HUDEP-2 (cell line): ENCODE results near the gene HOXC6.

Experiments
- DNase-seq, 76 experiments: peaks; one replicate each; lab custom pipeline; 2025; ENCODE audit not compliant: unreplicated experiment in 76 of 76; lab: John Stamatoyannopoulos, UW

HOXC6 gene

GRCh38 chr12:54051874-54052437 is 23.7 kb downstream of the HOXC6 start:
- no peak for DNase-seq

DNA sequence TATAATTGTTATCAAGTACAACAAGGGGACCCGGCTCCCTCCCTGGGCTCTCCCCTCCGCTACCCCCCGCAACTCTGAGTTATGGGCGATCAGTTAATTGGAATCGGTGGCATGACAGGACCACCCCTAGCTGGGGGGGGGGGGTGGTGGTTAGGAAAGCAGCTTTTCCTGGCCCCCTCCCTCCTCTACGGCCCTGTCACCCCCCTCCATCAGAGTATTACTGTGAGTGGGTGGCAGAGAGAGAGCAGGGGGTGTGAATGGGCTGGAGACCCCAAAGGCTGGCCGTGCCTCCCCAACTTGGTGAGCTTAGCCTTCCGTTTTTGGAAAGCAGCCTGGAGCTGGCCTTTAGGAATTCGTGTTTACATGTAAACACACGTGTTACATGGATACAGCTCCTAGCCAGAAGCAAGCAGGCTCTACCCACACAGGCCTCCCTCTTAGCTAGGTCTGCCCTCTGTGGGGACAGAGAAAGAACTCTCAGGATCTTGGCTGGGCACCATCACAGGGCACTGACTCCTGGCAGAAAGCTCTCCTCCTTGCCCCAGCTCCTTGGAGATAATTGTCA is 24.3 kb downstream of the HOXC6 start:
- no peak for DNase-seq

DNA sequence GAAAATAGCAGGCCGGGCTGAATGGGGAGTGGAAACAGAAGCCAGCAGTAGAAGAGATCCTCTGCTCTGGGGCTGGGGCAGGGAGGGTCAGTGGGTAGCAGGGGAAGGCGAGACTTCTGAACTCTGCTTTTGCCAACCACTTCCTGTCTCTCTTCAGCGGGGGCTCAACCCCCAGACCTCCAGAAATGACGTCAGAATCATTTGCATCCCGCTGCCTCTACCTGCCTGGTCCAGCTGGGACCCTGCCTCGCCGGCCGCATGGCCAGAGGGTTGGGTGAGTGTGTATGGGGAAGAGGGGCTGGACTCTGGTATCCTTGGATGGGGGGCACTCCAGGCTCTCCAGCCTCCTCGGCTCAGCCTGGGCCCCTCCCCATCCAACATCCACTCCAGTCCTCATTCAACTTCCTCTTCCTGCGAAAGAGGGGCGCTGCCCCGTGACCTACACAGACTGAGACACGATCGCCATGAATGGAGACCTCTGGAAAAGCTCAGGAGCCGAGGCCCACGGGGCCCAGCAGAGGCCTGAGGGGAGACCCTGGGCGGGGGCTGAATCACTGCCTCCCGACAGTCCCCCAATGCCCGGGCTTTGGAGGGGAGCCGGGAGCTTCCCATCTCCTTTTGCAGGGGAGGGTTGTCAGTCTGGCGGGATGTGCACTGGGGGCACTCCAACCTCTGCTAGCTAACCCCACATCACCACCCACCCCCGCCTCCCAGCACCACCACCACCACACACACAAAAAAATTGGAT is 24.9 kb downstream of the HOXC6 start:
- no peak for DNase-seq

DNA sequence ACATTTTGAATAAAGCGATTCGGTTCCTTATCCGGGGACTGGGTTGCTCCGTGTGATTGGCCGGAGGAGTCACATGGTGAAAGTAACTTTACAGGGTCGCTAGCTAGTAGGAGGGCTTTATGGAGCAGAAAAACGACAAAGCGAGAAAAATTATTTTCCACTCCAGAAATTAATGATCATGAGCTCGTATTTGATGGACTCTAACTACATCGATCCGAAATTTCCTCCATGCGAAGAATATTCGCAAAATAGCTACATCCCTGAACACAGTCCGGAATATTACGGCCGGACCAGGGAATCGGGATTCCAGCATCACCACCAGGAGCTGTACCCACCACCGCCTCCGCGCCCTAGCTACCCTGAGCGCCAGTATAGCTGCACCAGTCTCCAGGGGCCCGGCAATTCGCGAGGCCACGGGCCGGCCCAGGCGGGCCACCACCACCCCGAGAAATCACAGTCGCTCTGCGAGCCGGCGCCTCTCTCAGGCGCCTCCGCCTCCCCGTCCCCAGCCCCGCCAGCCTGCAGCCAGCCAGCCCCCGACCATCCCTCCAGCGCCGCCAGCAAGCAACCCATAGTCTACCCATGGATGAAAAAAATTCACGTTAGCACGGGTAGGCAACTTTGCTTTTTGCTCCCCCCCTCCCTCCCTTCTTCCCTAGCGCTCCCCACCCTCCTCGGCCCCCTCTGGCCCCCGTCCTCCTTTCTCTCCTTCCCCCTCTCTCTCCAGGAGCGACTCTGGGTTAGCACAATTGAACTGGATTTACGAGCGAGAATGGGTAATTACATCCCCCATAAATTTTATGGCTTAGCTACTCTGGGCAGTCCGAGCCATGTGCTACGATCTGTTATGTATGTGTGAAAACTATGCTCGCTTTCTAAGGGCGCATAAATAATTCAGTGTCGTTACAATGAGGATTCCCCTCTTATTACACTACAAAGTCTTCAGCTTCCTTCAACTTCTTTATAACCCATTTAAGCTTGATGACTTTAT is 25.8 kb downstream of the HOXC6 start, which contains the start of gene HOXC4:
HOXC4 (plus strand) TSS at position 85 of the 991 bp plus-strand sequence; CDS start at position 173, 88 bp downstream.
- DNase-seq: no peak

DNA sequence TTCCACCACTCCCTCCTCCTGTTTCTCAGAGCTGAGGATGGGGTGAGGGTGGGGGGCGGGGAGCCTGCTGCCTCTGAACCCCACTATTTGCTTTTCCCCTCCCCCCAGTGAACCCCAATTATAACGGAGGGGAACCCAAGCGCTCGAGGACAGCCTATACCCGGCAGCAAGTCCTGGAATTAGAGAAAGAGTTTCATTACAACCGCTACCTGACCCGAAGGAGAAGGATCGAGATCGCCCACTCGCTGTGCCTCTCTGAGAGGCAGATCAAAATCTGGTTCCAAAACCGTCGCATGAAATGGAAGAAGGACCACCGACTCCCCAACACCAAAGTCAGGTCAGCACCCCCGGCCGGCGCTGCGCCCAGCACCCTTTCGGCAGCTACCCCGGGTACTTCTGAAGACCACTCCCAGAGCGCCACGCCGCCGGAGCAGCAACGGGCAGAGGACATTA is 26.5 kb downstream of the HOXC6 start:
- no peak for DNase-seq

- no peak for DNase-seq
These were observed 27.3 kb downstream of the HOXC6 start for GRCh38 chr12:54055552-54055951.

DNA sequence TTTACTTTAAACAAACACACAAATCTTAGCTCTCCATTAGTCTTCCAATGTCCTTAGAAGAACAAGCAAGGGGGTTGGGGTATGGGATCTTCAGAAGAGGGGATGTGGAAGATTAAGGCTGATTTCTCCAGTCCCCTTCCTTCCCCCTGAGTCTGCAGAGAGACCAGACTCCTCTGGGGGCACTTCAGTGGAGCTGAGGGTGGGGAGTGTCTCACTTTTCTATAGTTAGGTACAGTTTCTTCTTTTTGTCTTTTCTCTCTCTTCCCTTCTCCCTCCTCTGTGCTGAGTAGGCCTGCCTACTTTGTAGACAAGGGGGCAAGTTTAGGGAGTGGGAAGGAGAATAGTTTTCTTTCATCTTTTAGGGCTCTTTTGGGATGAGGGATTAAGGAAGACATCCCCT is 27.9 kb downstream of the HOXC6 start:
- no peak for DNase-seq

DNA sequence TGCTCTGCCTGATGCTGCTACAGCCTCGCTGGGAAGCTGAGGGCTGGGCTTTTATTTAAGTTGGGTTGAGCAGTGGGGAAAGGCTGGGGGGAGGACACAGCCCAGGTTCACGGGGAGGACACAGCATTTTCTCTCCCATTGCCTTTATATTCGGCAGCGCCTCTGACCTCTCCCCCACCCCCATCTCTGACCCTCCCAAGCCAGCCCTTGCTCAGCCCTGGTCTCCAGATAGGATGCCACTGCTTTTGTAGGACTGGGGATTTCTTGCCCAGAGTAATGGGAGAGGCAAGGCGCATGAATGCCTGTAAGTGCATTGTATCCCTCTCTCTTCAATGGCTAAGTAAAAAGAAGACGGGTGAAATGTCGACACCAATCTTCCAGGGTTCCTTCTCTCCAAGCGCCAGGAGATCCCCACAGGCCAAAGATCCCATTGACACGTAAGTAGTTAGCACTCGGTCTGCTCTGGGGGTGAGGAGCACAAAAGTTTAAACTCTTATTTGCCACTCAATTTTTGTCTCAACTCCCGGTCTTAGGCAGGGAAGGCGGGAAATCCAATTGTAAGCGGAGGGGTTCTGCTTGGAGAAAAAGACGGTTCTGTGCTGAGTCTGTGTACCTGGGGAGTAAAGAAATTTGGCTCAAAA is 30.0 kb downstream of the HOXC6 start:
- DNase-seq: no peak

DNA sequence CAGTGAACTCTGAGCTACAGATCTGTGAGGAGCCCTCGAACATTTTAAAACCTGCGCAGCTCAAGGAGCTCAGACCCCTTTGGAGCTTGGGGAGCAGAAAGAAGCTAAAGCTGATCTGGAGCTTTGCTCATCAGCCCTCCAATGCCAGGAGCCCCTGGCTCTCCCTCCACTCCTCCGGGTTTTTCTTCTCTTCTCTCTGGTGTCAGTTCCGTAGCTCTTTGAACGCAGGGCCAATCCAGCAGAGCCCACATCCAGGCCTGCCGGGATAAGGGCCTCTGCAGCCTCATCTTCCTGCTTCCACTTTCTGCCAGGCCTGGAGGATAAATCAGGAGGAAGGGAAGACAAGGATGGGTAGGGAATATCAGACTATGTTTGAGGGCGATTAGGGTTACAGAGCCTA is 31.4 kb downstream of the HOXC6 start:
- no peak for DNase-seq

DNA sequence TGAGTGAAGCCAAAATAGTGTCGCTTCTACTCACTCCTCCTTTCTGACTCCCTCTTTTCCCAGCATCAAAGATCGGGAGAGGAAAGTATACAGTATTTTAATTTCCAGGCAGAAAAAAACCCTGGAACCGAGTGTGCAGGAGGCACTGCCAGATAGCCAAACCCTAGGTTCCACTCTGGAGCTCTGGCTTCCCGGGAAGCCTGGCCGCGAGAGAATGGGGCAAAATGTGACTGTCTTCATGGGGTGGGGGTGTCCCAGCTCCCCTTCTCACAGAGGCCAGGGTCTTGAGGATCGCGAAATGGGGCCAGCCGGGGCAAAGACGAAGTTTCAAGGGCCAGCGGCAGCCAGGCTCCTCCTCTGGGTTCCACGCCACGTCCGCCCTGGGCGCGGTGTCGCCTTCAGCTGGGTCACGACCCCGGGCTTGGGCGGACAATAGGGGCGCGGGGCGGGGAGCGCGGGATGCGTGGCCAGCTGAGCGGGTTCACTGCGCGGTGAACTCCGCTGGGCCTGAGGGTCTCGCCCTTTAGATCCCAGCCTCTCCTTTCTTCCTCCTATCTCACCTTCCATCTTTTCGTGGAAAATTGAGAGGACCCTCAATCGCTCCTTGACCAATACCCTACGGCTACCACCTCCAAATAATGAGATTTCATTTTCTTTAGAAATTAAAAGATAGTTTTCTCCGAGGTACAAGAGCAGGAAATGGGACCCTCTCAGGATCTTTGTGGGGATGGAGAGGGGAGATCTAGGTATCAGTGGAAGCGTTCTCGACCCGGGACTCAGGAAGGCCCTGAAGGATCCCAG is 32.1 kb downstream of the HOXC6 start:
- DNase-seq: no peak

DNA sequence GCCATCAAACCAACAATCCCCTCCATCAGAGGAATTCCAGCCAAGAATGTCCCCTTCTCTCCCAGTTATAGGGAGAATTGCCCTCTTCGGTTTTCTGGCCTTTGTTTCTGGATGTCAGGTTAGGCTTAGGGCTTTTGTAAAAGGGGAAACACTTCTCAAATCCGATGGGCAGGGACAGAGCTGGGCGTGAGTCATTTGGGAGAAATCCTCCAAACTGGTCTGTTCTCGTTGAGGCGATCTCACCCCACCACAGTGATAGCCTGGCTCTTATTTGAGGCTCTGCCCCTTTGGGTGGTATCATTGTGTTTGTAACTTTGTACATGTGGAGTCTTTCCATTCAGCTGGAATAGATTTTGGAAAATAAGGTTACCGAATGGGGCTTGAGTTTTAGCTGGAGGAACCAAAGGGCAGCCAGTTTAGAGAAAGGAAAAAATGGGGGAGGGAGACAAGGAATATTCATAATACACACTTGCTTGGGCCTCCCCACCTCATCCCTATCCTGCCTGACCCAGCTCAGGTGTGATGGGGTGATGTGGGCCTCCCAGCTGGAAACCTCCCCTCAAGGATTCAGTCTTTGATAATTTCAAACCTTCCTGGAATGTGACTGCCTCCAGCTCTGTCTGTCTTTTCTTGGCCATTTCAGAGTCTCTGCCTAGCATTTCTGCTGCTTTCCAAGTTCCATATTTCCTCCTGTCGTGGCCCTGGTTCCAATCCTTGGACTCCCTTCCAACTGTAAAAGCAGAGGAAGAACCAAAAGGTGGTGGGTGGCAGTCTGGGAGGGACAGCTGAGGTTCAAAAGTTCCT is 32.9 kb downstream of the HOXC6 start:
- no peak for DNase-seq

DNA sequence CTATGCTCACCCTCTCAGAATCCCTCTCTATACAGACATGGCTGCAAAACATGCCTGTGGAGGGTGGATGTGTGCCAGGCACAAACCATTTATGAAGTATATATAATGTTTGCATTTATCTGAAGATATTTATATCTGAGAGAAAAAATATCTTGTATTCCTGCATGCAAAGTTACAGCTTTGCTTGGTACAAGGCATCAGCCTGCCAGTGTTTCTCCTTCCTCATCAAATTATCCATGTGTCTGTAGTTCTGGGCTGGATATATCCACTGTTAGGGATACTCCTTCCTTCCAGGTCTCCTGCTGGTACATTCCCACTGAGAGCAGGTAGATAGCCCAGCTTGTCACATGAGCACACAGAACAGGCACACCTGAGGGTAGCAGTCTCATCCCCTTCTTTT is 37.4 kb downstream of the HOXC6 start:
- DNase-seq: no peak

DNA sequence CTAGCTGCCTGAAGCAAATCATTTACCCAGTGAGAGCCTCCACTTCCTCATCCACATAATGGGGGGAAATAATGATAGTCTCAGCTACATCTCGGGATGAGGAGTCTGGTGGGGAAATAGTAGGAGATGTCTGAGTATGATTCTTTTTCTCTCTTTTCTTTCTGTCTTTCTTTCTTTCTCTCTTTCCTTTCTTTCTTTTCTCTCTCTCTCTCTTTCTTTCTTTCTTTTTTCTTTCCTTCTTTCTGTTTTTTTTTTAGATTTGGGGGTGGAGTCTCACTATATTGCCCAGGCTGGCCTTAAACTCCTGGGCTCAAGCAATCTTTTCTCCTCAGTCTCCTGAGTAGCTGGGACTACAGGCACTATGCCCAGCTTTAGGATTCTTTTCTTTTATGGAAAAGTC is 38.2 kb downstream of the HOXC6 start:
- DNase-seq: no peak

DNA sequence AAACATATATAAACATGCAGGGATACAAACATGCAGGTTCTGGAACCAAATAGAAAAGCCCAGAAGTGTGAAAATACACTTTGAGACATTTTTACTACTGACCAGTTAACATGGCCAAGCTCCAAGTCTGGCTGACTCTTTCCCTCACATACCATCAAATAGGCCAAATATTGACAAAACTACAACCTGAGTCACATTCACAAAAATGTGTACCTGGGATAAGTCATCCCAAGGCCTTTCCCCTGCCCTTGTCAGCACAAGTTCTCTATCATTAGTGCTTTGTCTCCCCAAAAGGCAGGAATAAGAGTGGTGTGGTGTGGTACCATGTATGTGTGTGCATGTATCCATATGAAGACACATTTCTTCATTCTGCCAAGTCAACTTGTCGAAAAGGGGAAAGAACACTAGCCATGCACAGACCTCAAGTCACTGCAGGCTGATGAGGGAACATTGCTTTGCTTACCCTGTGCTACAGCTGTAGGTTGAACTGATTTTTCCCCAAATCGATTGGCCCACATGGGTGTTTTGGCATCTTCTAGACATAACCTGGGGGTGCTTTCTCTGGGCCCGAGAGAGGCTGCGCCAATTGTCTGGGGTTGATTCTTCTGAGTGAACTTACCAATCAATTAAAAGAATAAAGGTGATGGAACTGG is 40.3 kb downstream of the HOXC6 start:
- DNase-seq: no peak

- DNase-seq: no peak
These were observed 43.7 kb downstream of the HOXC6 start for GRCh38 chr12:54071942-54072341.

DNA sequence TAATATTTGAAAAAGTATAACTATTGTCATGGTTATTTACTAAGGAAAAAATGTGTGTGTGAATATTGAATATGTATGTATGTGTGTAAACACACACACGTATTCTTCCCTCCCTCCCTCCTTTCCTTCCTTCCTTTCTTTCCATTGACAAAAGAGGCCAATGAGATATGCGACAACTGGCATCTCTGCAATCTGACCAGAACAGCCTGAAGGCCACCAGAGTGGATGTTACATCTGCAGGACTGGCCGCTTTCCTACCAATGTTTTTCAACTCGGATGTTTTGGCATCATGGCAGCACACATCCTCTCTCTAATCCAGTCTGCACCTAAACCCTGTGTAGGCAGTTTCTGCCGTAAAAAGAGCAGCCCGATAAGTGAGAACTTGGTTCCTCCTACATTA is 46.1 kb downstream of the HOXC6 start:
- no peak for DNase-seq

- no peak for DNase-seq
These were observed 47.2 kb downstream of the HOXC6 start for GRCh38 chr12:54075409-54075808.

- DNase-seq: no peak
These were observed 47.7 kb downstream of the HOXC6 start for GRCh38 chr12:54075974-54076373.
